GM12864 (cell line): Measurements from ENCODE around the gene ARFGEF2.

ENCODE experiments used
- DNase-seq: peaks from one replicate; pipeline ENCODE4 v3.0.0-alpha.2; 2011; ENCODE audit warnings: low read depth
- H3K4me3 ChIP-seq: 2 replicates; pipeline ENCODE4 v1.5.1; 2011; ENCODE audit warnings: mild to moderate bottlenecking, low read depth, low read length, control low read depth
- TF ChIP-seq, protein P1 (sequence below): IDR thresholded peaks from 2 replicates; pipeline ENCODE4 v1.5.1; 2011; ENCODE audit warnings: low read depth, mild to moderate bottlenecking, moderate library complexity, low read length, control low read depth, inconsistent platforms; ENCODE audit errors: missing control alignments

The ARFGEF2 gene

GRCh38 chr20:48926267-48926666, 4.8 kb downstream of the ARFGEF2 start:
- TF ChIP-seq, protein P1, sequence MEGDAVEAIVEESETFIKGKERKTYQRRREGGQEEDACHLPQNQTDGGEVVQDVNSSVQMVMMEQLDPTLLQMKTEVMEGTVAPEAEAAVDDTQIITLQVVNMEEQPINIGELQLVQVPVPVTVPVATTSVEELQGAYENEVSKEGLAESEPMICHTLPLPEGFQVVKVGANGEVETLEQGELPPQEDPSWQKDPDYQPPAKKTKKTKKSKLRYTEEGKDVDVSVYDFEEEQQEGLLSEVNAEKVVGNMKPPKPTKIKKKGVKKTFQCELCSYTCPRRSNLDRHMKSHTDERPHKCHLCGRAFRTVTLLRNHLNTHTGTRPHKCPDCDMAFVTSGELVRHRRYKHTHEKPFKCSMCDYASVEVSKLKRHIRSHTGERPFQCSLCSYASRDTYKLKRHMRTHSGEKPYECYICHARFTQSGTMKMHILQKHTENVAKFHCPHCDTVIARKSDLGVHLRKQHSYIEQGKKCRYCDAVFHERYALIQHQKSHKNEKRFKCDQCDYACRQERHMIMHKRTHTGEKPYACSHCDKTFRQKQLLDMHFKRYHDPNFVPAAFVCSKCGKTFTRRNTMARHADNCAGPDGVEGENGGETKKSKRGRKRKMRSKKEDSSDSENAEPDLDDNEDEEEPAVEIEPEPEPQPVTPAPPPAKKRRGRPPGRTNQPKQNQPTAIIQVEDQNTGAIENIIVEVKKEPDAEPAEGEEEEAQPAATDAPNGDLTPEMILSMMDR, result no peak
- no peak for DNase-seq

DNA sequence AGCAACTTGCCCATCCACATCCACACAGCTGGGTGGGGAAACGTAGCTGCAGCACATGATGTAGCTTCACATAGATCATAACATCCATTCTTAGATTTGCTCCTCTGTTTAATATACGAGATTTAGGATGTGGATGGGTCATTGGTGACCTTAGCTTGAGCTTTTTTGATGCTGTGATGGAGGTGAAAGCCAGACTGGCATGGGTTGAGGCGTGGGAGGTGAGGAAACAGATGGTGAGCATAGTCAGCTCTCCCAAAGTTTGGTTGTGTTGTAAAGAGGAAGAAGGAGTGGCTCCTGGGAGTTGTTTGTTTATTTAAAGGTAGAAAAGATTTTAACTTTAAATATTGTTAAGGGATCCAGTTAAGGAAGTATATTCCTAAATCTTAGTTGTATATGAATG, 5.3 kb downstream of the ARFGEF2 start:
- TF ChIP-seq, protein P1, result no peak
- H3K4me3 ChIP-seq, result no peak overlapping the region
- DNase-seq, result no peak

More at GRCh38 chr20:48926267-48926666, 4.8 kb downstream of the ARFGEF2 start:
- no peak overlapping the region for H3K4me3 ChIP-seq

GRCh38 chr20:48928832-48929725, 7.6 kb downstream of the ARFGEF2 start:
- no peak for DNase-seq
- H3K4me3 ChIP-seq, result no peak overlapping the region
- TF ChIP-seq, protein P1, result no peak

GRCh38 chr20:48930035-48930434, 8.5 kb downstream of the ARFGEF2 start:
- TF ChIP-seq, protein P1, result no peak
- no peak overlapping the region for H3K4me3 ChIP-seq
- DNase-seq, result no peak

DNA sequence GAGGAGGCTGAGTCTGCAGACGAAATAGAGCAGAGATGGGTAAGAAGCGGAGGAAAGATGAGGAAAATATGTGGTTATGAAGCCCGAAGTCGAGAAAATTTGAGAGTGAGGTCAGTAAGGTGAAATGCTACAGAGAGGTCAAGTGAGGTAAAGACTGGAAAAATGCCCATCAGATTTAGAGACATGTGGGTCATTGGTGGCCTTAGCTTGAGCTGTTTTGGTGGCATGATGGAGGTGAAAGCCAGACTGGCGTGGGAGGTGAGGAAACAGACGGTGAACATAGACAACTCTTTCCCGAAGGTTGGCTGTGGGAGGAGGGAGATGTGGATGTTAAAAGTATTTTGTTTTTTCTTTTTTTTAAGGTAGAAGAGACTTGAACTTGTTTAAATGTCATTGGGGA, 9.4 kb downstream of the ARFGEF2 start:
- DNase-seq, result no peak
- no peak overlapping the region for H3K4me3 ChIP-seq
- TF ChIP-seq, protein P1, result no peak

DNA sequence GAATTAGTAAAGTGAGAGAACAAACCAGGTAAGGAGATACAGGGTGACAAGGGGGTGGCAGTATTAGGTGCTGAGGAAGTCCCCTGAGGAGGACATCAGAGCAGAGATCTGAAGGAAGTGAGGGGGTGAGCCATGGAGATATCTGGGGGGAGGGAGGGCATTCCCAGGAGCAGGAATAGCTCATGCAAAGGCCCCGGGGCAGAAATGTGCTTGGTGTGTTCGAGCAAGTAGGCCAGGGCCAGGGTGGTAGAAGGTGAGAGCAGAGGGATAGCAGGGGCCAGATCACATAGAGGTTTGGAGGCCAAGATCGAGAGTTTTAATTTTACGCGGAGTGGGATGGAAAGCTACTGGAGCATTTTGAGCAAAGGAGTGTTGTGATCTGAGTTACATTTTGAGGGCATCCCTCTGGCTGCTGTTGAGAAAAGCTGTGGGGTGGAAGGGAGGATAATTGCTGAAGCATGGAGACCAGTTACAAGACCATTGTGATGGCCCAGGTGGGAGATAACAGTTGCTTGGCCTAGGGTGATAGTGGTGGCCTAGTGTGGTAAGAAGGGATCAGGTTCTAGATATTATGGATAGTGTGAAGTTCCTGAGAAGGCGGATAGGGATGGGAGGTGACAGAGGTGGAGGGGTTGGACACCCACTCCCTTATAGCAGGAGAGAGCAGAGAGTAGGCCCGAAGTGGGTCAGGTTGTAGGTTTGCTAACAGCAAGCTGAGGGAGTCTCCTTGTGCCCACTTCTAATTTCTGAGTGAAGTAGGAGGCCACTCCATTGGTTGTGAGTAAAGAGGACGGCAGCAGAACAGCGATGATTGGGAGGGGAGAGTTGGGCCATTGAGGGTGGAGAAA, 10.2 kb downstream of the ARFGEF2 start:
- no peak for DNase-seq
- no peak overlapping the region for H3K4me3 ChIP-seq
- TF ChIP-seq, protein P1, result no peak
